GM12875 (cell line): ENCODE data around the gene MAML2.

Experiments used
- H3K4me3 ChIP-seq: one replicate; pipeline ENCODE4 v1.5.1; 2011; ENCODE audit warnings: low read depth, low read length, control low read depth
- CTCF ChIP-seq: IDR thresholded peaks from 2 replicates; pipeline ENCODE4 v1.5.1; 2011; ENCODE audit warnings: low read depth, mild to moderate bottlenecking, control low read depth, inconsistent platforms, low read length, moderate library complexity, borderline replicate concordance; ENCODE audit not compliant: insufficient read depth

The MAML2 gene

GRCh38 chr11:96339706-96340554 is 3.1 kb downstream of the MAML2 start:
- peak overlapping the region; percentile 55 for H3K4me3 ChIP-seq
- TF ChIP-seq CTCF = no peak

- H3K4me3 ChIP-seq = peak overlapping the region; percentile 55
- TF ChIP-seq CTCF = no peak
Observed at GRCh38 chr11:96338910-96339705, 3.9 kb downstream of the MAML2 start.

GRCh38 chr11:96337541-96338431 is 5.2 kb downstream of the MAML2 start:
- TF ChIP-seq CTCF = no peak
- H3K4me3 ChIP-seq = no peak overlapping the region

- no peak for TF ChIP-seq CTCF
- no peak overlapping the region for H3K4me3 ChIP-seq
Observed at GRCh38 chr11:96335388-96335787, 7.6 kb downstream of the MAML2 start.

GRCh38 chr11:96334219-96334618 is 8.8 kb downstream of the MAML2 start:
- H3K4me3 ChIP-seq = no peak overlapping the region
- TF ChIP-seq CTCF = no peak

GRCh38 chr11:96333191-96333719 is 9.7 kb downstream of the MAML2 start:
- no peak for TF ChIP-seq CTCF
- H3K4me3 ChIP-seq = no peak overlapping the region
